Activated CD8-positive, alpha-beta memory T cell treated with anti-CD3 and anti-CD28 coated beads, Interleukin-2, amount 10 ng/mL, durations not matched to agents 7 days and 5 days (primary cell): ENCODE data around the gene STK10. TPM values are rescaled to one million over a fixed set of nuclear protein-coding genes. Genes with fewer than 3 reads are reported as not detected.

Experiments used
- ATAC-seq: fragments of 150-1000 bp; cut with Tn5 transposase; one replicate; pipeline ENCODE4 v1.10.0; 2021; ENCODE audit warnings: moderate library complexity
- CTCF ChIA-PET: fragments of 350-600 bp; sonication (Branson Sonifier 250); formaldehyde crosslinking; loops from one replicate; lab custom pipeline; 2021; ENCODE audit warnings: antibody characterized with exemption; lab: Charles Lee
- DNase-seq: peaks from one replicate; pipeline ENCODE4 v3.0.0-alpha.2; 2020
- H3K27ac Mint-ChIP-seq: one replicate; pipeline ENCODE4 v1.8.0; 2021; ENCODE audit warnings: mild to moderate bottlenecking, mixed read lengths
- H3K27me3 Mint-ChIP-seq: one replicate; pipeline ENCODE4 v1.8.0; 2021; ENCODE audit warnings: mixed read lengths
- H3K36me3 Mint-ChIP-seq: one replicate; pipeline ENCODE4 v1.8.0; 2021; ENCODE audit warnings: mild to moderate bottlenecking, mixed read lengths
- H3K4me1 Mint-ChIP-seq: one replicate; pipeline ENCODE4 v1.8.0; 2021; ENCODE audit warnings: mixed read lengths
- H3K4me3 Mint-ChIP-seq: one replicate; pipeline ENCODE4 v1.8.0; 2021; ENCODE audit warnings: mild to moderate bottlenecking, moderate library complexity, mixed read lengths
- H3K9me3 Mint-ChIP-seq: one replicate; pipeline ENCODE4 v1.8.0; 2022; ENCODE audit warnings: low read depth, mixed read lengths
- total RNA-seq, 2 experiments: library from RNA; stranded (reverse); gene quantifications; one replicate each; pipeline ENCODE4 v1.2.3, GENCODE V29; 2021

Gene STK10
- total RNA-seq, 2 experiments from 2014 or later = 223 to 327 TPM

DNA sequence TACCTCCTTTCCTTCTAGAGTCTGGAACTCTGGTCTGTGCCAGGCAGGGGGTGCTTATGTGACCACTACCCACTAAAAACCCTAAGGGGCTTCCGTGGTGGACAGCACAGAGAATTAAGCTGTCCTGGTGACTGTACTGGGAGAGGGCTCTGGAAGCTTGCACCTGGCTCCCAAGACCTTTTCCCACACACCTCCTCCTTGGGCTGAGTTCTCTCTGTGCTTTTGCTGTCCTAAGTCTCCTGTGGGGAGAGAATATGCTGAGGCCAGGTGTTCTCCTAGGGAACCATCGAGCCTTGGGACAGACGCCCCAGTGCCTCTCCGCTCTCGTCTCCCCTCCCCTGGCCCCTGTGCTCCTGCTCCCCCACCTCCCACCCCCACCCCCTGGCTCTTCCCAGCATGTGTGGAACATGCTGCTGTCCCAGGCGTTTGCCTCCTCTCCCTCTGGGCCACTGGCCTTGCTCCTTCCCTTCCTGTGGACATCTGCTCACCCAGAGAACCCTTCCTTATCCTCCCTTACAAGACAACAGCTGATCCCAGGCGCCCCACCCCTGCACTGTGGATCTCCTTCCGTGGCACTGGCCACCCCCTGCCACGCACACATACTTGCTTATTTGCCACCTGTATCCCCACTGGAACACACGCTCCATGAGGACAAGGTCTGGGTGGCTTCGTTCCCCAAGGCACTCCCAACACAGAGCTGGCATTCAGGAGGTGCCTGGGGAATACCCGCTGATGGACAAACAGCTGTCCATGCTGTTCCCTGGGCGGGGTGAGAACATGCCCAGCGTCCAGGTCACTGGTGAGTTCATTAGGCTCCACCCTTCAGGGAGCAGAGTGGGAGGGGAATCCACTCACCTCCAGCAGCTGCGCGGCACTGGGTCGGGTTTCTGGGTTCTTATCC lies 83.0 kb downstream of the STK10 start:
- H3K4me1 Mint-ChIP-seq = peaks cover 39% of the 10 kb centered on the region
- peak overlapping the region; percentile 47 for H3K27ac Mint-ChIP-seq

DNA sequence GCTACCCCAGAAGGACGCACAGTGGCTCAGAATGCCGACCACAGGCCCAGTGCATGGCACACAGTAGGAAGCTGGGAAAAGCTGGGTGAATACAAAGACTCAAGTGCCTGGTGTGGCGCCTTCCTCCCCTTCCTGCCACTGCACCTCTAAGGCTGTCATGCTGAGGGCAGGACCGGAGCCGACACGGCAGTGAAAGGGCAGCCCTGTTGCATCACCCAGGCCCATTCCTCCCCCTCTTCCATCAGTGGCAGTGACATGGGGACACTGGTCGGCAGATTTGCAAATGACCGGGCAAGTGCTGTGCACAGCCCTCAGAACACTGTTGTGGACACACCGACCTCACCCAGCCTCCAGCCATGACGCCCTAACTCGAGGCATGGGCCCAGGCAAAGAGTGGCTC lies 84.0 kb downstream of the STK10 start:
- no peaks in the 10 kb centered on the region for H3K9me3 Mint-ChIP-seq
- H3K4me1 Mint-ChIP-seq = peaks cover 31% of the 10 kb centered on the region
- H3K36me3 Mint-ChIP-seq = peaks cover 63% of the 10 kb centered on the region

More for the DNA sequence above, 83.0 kb downstream of the STK10 start:
- ATAC-seq (no peak), DNase-seq (no peak)
- H3K36me3 Mint-ChIP-seq = peaks cover 65% of the 10 kb centered on the region
- H3K9me3 Mint-ChIP-seq = no peaks in the 10 kb centered on the region
- CTCF ChIA-PET = interaction anchor here (0.8 to 19.9 kb wide), 9 partner anchors 8 to 178 kb away, joined by 3 to 257 read pairs (median 3); partner anchors contain the start of genes STK10 and UBTD2
- H3K4me3 Mint-ChIP-seq = no peak overlapping the region
- no peaks in the 10 kb centered on the region for H3K27me3 Mint-ChIP-seq

DNA sequence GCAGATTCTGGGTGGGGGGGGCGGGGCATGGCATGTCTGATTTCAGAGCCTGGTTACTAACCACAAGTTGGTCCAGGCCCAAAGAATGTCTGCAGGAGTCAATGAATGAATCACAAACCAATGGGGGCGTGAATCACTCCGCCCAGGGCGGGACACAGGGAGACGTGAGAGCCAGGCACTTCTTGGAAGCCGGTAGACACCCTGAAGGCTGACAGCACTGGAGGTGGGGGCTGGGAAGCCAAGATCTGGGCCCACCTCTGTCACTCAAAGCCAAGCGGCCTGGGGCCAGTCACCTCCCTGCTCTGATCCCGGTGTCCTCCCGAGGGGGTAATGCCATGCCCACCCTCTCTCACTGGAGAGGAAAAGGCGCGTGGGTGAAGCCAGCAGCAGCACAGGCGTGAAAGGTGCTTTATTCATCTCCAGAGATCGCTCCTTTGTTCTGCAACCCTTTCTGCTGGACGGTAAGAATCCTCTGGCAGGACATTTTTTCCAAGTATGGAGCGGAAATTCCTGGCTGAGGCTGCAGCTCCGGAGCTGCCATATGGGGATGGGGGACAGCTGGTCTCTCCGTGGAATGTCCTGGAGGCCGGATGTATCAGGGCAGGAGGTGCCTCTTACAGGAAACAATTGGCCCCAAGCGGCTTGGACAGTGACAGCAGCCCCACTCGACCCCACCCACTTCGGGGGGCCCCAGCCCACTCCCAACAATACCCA lies 85.0 kb downstream of the STK10 start:
- DNase-seq (no peak), ATAC-seq (no peak)
- Mint-ChIP-seq H3K4me3 (no peak overlapping the region), H3K27me3 (no peaks in the 10 kb centered on the region), H3K36me3 (peaks cover 68% of the 10 kb centered on the region), H3K9me3 (no peaks in the 10 kb centered on the region), H3K27ac (peak overlapping the region; percentile 58), H3K4me1 (peaks cover 35% of the 10 kb centered on the region)
- CTCF ChIA-PET = interaction anchor here (2.0 to 19.9 kb wide), 2 partner anchors 43 to 83 kb away, joined by 5 to 257 read pairs; partner anchors contain the start of gene STK10

More for the DNA sequence above, 84.0 kb downstream of the STK10 start:
- Mint-ChIP-seq H3K27me3 (no peaks in the 10 kb centered on the region), H3K4me3 (no peak overlapping the region), H3K27ac (peak overlapping the region; percentile 53)
- CTCF ChIA-PET = interaction anchor here (1.3 to 19.9 kb wide), 3 partner anchors 34 to 82 kb away, joined by 3 to 257 read pairs (median 5); partner anchors contain the start of gene STK10
- DNase-seq (no peak), ATAC-seq (no peak)

DNA sequence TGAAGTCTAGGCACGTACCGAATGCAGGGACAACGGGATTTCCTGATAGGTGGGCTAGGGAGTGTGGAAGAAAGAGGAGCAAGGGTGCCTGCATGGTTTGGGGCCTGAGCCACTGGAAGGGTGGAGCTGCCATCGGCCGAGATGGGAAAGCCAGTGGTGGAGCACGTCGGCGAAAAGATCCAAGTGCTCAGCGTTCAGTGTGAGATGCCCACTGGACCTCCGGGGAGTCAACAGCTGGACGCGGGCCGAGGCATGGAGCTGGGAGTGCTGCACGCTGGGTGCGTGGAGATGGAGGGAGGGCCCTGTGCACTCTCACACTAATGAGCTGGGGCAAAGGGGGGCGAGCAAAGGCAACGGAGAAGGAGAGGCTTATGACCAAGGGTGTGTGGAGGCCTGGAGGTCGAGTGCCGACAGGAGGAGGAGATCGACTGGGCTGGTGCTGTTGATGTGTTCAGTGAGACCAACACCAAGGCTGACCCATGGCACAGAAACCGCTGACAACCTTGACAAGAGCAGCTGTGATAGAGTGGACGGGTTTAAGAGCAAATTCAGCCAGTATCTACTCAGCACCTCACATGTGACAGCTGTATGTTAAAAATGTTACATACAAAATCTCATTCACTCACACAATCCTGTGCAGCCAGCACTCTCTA lies 85.7 kb downstream of the STK10 start:
- H3K36me3 Mint-ChIP-seq = peaks cover 70% of the 10 kb centered on the region

DNA sequence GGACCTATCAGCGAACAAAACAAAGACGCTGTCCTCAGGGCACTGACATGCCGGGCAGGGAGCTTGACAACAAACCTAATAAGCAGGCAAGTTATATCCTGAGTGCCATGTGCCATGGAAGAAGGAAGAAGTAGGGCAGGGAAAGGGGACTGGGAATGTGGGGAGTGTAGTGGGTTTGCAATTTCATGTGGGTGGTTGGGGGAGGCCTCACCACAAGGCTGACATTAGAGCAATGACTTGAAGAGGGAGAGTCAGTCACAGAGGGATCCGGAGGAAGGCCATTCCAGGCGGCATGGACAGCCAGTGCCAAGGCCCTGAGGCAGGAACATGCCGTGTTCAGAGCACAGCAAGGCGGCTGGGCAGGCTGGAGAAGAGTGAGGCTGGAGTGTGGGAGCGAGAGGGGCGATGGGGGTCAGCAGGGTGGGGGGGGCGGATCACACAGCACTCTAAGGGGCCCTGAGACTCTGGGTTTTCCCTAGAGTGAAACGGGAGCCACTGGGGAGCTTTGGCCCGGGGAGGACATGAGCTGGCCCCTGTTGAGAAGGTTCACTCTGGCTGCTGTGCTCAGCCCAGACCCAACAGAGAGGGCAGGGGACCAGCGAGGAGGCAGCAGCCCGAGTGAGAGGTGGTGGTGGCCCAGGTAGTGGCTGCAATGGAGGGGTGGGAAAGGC lies 86.3 kb downstream of the STK10 start:
- H3K4me3 Mint-ChIP-seq = no peak overlapping the region
- no peak for ATAC-seq
- H3K27me3 Mint-ChIP-seq = no peaks in the 10 kb centered on the region
- H3K9me3 Mint-ChIP-seq = no peaks in the 10 kb centered on the region
- no peak overlapping the region for H3K27ac Mint-ChIP-seq
- peaks cover 22% of the 10 kb centered on the region for H3K4me1 Mint-ChIP-seq
- H3K36me3 Mint-ChIP-seq = peaks cover 67% of the 10 kb centered on the region
- DNase-seq = no peak
- CTCF ChIA-PET = interaction anchor here (19.9 kb wide), 1 partner anchor 84 kb away, joined by 257 read pairs; the partner anchor contains the start of gene STK10

More for the DNA sequence above, 85.7 kb downstream of the STK10 start:
- no peak overlapping the region for H3K4me3 Mint-ChIP-seq
- H3K4me1 Mint-ChIP-seq = peaks cover 29% of the 10 kb centered on the region
- no peak overlapping the region for H3K27ac Mint-ChIP-seq
- no peaks in the 10 kb centered on the region for H3K27me3 Mint-ChIP-seq
- CTCF ChIA-PET = interaction anchor here (2.0 to 19.9 kb wide), 2 partner anchors 42 to 83 kb away, joined by 5 to 257 read pairs; partner anchors contain the start of gene STK10
- no peaks in the 10 kb centered on the region for H3K9me3 Mint-ChIP-seq
- DNase-seq (no peak), ATAC-seq (no peak)

DNA sequence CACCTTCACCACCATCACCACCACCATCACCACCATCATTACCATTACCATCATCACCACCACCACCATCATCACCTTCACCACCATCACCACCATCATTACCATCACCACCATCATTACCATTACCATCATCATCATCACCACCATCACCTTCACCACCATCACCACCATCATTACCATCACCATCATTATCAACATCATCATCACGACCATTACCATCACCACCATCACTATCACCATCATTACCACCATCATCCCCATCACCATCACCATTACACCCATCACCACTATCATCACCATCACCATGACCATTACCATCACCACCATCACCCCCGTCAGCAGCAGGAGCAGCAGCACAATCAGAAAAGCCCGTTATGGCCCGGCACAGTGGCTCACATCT lies 89.1 kb downstream of the STK10 start:
- peaks cover 16% of the 10 kb centered on the region for H3K4me1 Mint-ChIP-seq
- DNase-seq = no peak
- H3K36me3 Mint-ChIP-seq = peaks cover 64% of the 10 kb centered on the region
- CTCF ChIA-PET = interaction anchor here (1.1 kb wide), 1 partner anchor 90 kb away, joined by 4 read pairs; the partner anchor contains the start of gene STK10
- no peak for ATAC-seq
- no peaks in the 10 kb centered on the region for H3K9me3 Mint-ChIP-seq
- H3K4me3 Mint-ChIP-seq = peak overlapping the region; percentile 0
- peak overlapping the region; percentile 58 for H3K27ac Mint-ChIP-seq
- H3K27me3 Mint-ChIP-seq = no peaks in the 10 kb centered on the region

DNA sequence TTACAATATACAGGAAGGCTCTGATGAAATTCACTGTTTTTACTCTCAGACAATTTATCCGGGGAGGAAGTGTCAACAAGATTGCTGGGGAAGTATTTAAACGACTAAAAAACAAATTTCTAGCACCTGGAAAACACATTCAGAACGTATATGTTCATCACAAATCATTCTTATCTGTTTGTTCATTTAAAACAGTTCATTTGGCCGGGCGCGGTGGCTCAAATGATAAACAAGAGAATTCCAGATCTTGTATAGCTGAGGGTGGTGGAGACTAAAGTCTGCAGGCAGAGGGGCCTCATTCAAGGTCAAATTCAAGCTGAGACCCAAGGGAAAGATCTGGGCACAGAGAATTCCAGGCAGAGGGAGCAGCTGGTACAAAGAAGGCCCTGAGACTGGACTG lies 90.0 kb downstream of the STK10 start:
- Mint-ChIP-seq H3K36me3 (peaks cover 66% of the 10 kb centered on the region), H3K9me3 (no peaks in the 10 kb centered on the region), H3K4me1 (peaks cover 10% of the 10 kb centered on the region), H3K27me3 (no peaks in the 10 kb centered on the region), H3K4me3 (no peak overlapping the region), H3K27ac (peak overlapping the region; percentile 63)
- ATAC-seq (no peak), DNase-seq (no peak)
- CTCF ChIA-PET = interaction anchor here (1.1 to 3.8 kb wide), 2 partner anchors 8 to 91 kb away, joined by 4 to 13 read pairs (median 5); partner anchors contain the start of gene STK10

DNA sequence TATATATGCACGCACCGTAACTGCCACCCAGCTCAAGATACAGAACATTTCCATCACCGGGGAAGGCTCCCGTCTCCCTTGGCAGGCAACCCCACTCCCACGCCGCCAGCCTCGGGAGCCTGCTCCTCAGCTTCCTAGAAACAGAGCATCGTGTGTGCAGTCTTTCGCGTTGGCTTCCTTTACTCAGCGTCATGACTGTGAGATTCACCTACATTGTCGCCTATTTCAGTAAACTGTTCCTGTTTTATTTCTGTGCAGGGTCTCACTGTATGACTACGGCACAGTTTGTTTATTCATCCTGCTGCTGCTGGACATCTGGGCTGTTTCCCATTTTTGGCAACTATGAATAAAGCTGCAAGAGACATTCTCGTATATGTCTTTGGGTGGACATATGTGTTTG lies 90.7 kb downstream of the STK10 start:
- DNase-seq = no peak
- H3K27me3 Mint-ChIP-seq = no peaks in the 10 kb centered on the region
- no peak overlapping the region for H3K4me3 Mint-ChIP-seq
- H3K9me3 Mint-ChIP-seq = no peaks in the 10 kb centered on the region
- CTCF ChIA-PET = interaction anchor here (1.5 to 3.8 kb wide), 2 partner anchors 9 to 91 kb away, joined by 5 to 13 read pairs; partner anchors contain the start of gene STK10
- no peak for ATAC-seq
- H3K27ac Mint-ChIP-seq = peak overlapping the region; percentile 2
- peaks cover 9% of the 10 kb centered on the region for H3K4me1 Mint-ChIP-seq
- peaks cover 62% of the 10 kb centered on the region for H3K36me3 Mint-ChIP-seq

DNA sequence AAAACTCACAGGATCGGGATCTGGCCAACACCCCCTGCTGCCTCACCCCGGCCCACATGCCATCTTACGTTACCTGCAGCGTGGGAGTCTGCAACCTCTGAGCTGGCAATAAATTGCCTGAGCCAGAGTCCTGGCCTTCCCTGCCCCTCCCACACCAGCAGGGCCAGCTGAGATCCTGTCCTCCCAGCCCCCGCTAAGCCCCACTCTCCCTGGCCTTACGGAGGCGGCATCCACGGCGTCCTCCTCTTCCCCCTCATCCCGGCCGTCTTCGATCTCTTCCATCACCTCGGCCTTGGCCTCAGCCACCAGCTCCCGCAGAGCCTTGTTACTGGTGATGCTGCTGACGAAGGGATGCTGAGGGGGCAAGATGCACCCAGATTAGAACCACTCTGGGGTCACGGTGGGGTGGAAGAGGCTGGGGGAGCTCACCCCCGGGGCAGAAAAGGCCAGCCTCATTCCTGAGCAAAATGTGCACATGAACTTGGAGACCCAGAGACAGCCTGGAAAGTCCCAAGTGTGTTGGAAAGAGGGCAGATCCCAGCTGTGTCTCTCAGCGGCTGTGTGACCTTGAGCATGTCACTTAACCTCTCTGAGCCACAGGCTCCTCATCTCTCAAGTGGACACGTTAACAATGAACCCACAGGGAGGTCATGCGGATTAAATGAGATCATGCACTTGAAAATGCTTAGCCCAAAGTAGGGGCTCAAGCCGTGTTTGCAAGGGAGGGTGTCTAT lies 91.7 kb downstream of the STK10 start:
- Mint-ChIP-seq H3K4me3 (no peak overlapping the region), H3K4me1 (peaks cover 9% of the 10 kb centered on the region), H3K36me3 (peaks cover 54% of the 10 kb centered on the region), H3K27ac (no peak overlapping the region), H3K27me3 (no peaks in the 10 kb centered on the region), H3K9me3 (no peaks in the 10 kb centered on the region)
- no peak for DNase-seq
- CTCF ChIA-PET = interaction anchor here (0.8 to 3.8 kb wide), 5 partner anchors 10 to 93 kb away, joined by 3 to 13 read pairs (median 4); partner anchors contain the start of gene STK10
- no peak for ATAC-seq

DNA sequence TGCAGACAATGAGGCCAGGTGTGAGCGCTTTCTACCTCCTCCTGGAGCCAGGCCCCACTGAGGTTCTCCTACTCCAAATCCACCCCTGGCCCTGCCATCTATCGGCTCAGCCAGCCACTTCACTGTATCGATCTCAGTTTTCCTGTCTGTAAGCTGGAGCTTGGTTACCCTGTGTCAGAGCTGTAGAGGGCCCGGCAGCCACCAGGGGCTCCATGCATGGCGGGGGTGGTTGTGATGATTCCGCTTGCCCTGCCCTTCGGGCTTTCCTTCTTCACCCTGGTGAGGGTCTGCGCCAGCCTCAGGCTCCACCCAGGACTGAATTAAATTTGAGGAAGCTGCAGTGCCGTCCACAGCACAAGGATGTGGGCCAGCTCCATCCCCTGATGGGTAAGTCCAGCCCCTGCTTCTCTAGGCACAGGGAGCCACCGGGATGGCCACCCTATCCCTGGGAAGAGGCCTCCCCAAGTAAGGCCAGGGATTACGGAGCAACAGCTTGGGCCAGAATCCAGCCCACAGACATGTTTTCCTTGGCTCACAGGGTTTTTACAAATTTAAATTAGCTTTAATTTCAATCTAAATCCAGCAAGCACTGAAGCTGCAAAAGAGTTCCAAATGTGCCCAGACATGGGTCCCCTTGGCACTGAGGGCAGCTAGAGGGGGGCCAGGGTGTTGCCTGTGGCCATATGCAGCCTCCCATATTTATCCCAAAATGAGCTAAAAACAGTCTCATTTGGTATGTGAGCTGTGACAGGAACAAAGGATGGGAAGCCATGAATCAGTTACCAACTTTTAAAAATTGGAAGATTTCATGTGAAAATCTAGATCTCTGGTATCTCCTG lies 92.4 kb downstream of the STK10 start:
- H3K4me3 Mint-ChIP-seq = no peak overlapping the region
- peaks cover 9% of the 10 kb centered on the region for H3K4me1 Mint-ChIP-seq
- DNase-seq (no peak), ATAC-seq (no peak)
- H3K9me3 Mint-ChIP-seq = no peaks in the 10 kb centered on the region
- no peaks in the 10 kb centered on the region for H3K27me3 Mint-ChIP-seq
- CTCF ChIA-PET = interaction anchor here (0.8 to 3.8 kb wide), 4 partner anchors 11 to 94 kb away, joined by 3 to 13 read pairs (median 4); no protein-coding TSS in a partner anchor
- peak overlapping the region; percentile 41 for H3K27ac Mint-ChIP-seq
- peaks cover 54% of the 10 kb centered on the region for H3K36me3 Mint-ChIP-seq

DNA sequence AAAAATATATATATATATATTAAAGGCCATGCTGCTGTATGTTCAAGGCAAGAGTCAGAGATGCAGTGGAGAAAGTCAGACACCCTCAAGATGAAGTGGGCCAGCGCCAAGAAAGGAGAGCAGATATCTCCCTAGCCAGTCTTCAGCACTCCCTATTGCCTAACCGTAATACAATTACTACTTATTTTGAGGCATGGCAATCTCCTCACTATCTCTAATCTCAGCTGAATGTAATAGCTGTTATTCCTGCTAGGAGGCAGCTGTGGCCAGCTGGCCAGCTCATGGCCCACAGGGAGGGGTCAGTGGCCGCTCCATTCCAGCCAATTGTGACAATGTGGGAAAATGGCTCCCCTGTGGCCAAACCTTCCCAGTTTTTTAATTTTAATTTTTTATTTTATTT lies 94.1 kb downstream of the STK10 start:
- no peak overlapping the region for H3K27ac Mint-ChIP-seq
- H3K4me3 Mint-ChIP-seq = no peak overlapping the region
- H3K9me3 Mint-ChIP-seq = no peaks in the 10 kb centered on the region
- peaks cover 61% of the 10 kb centered on the region for H3K36me3 Mint-ChIP-seq
- no peak for DNase-seq
- ATAC-seq = no peak
- H3K4me1 Mint-ChIP-seq = peaks cover 6% of the 10 kb centered on the region
- no peaks in the 10 kb centered on the region for H3K27me3 Mint-ChIP-seq
- CTCF ChIA-PET = no interaction called here
